H9 (cell line): ENCODE data around the gene JAK2. TPM values are rescaled to one million over a fixed set of nuclear protein-coding genes. Genes with fewer than 3 reads are reported as not detected.
A peak's percentile ranks its signal among the peaks of the same experiment; 100 is the strongest.

Experiments used
- DNase-seq: peaks from one replicate; pipeline ENCODE4 v3.0.0-alpha.2; 2017
- H2AFZ ChIP-seq: one replicate; pipeline ENCODE4 v1.6.1; 2013; ENCODE audit warnings: mild to moderate bottlenecking, low read length, control low read depth, moderate library complexity
- H2AK5ac ChIP-seq: 2 replicates; pipeline ENCODE4 v1.6.1; 2013; ENCODE audit warnings: low read length, control low read depth, mixed read lengths; ENCODE audit not compliant: insufficient read length
- H2BK120ac ChIP-seq: one replicate; pipeline ENCODE4 v1.6.1; 2013; ENCODE audit warnings: low read depth, mild to moderate bottlenecking, low read length, control low read depth, inconsistent platforms; ENCODE audit not compliant: poor library complexity, severe bottlenecking
- H2BK12ac ChIP-seq: 2 replicates; pipeline ENCODE4 v1.6.1; 2013; ENCODE audit warnings: low read length, control low read depth, mixed read lengths, low read depth; ENCODE audit not compliant: insufficient read length
- H2BK15ac ChIP-seq: 2 replicates; pipeline ENCODE4 v1.6.1; 2013; ENCODE audit warnings: low read depth, low read length, control low read depth
- H2BK20ac ChIP-seq: one replicate; pipeline ENCODE4 v1.6.1; 2013; ENCODE audit warnings: low read depth, mild to moderate bottlenecking, low read length, control low read depth, inconsistent platforms; ENCODE audit not compliant: poor library complexity, severe bottlenecking
- H2BK5ac ChIP-seq: 2 replicates; pipeline ENCODE4 v1.6.1; 2013; ENCODE audit warnings: low read length, control low read depth, mixed read lengths; ENCODE audit not compliant: insufficient read length
- H3K14ac ChIP-seq: 2 replicates; pipeline ENCODE4 v1.6.1; 2013; ENCODE audit warnings: low read length, control low read depth; ENCODE audit not compliant: insufficient read depth
- H3K18ac ChIP-seq: 2 replicates; pipeline ENCODE4 v1.6.1; 2013; ENCODE audit warnings: low read depth, mild to moderate bottlenecking, mixed read lengths, low read length, control low read depth; ENCODE audit not compliant: insufficient read length
- H3K23ac ChIP-seq: 2 replicates; pipeline ENCODE4 v1.6.1; 2013; ENCODE audit warnings: low read length, control low read depth, mixed read lengths, low read depth; ENCODE audit not compliant: insufficient read length
- H3K23me2 ChIP-seq: 2 replicates; pipeline ENCODE4 v1.6.1; 2013; ENCODE audit warnings: low read depth, mild to moderate bottlenecking, mixed read lengths, low read length, control low read depth; ENCODE audit not compliant: insufficient read length, poor library complexity, severe bottlenecking
- H3K27ac ChIP-seq: 2 replicates; pipeline ENCODE4 v1.5.1; 2013; ENCODE audit warnings: low read length, control low read depth, mixed read lengths, low read depth; ENCODE audit not compliant: insufficient read length
- H3K27me3 ChIP-seq: 2 replicates; pipeline ENCODE4 v1.6.1; 2013; ENCODE audit warnings: low read length, control low read depth, inconsistent platforms; ENCODE audit not compliant: insufficient read depth
- H3K4ac ChIP-seq: 2 replicates; pipeline ENCODE4 v1.6.1; 2013; ENCODE audit warnings: low read depth, mild to moderate bottlenecking, control low read depth, inconsistent platforms, low read length, moderate library complexity
- H3K4me1 ChIP-seq: 2 replicates; pipeline ENCODE4 v1.6.1; 2013; ENCODE audit warnings: low read length, control low read depth, inconsistent platforms; ENCODE audit not compliant: insufficient read depth
- H3K4me2 ChIP-seq: 2 replicates; pipeline ENCODE4 v1.6.1; 2013; ENCODE audit warnings: low read length, control low read depth, mixed read lengths; ENCODE audit not compliant: insufficient read length, insufficient read depth
- H3K56ac ChIP-seq: 2 replicates; pipeline ENCODE4 v1.6.1; 2013; ENCODE audit warnings: low read depth, mild to moderate bottlenecking, mixed read lengths, low read length, control low read depth; ENCODE audit not compliant: insufficient read length
- H3K79me1 ChIP-seq: 2 replicates; pipeline ENCODE4 v1.6.1; 2013; ENCODE audit warnings: low read depth, mild to moderate bottlenecking, moderate library complexity, low read length, control low read depth, inconsistent platforms; ENCODE audit not compliant: insufficient read depth, poor library complexity, severe bottlenecking
- H3K79me2 ChIP-seq: 2 replicates; pipeline ENCODE4 v1.6.1; 2013; ENCODE audit warnings: low read length, control low read depth, inconsistent platforms; ENCODE audit not compliant: insufficient read depth
- H3K9ac ChIP-seq: 2 replicates; pipeline ENCODE4 v1.6.1; 2013; ENCODE audit warnings: low read length, control low read depth, mixed read lengths; ENCODE audit not compliant: insufficient read length; ENCODE audit errors: extremely low read depth
- H3K9me3 ChIP-seq: one replicate; pipeline ENCODE4 v1.6.1; 2013; ENCODE audit warnings: low read depth, low read length, inconsistent platforms; ENCODE audit not compliant: control insufficient read depth
- H3T11ph ChIP-seq: one replicate; pipeline ENCODE4 v1.6.1; 2013; ENCODE audit warnings: mild to moderate bottlenecking, low read length, control low read depth, inconsistent platforms
- H4K20me1 ChIP-seq: one replicate; pipeline ENCODE4 v1.6.1; 2013; ENCODE audit not compliant: control insufficient read depth, insufficient read length, insufficient read depth
- H4K5ac ChIP-seq: 2 replicates; pipeline ENCODE4 v1.6.1; 2013; ENCODE audit warnings: low read depth, mild to moderate bottlenecking, mixed read lengths, low read length, control low read depth; ENCODE audit not compliant: insufficient read length
- H4K8ac ChIP-seq: replicated peaks from 2 replicates; pipeline ENCODE4 v1.6.1; 2013; ENCODE audit warnings: low read length, control low read depth, mixed read lengths, low read depth; ENCODE audit not compliant: insufficient read length
- H4K91ac ChIP-seq: 2 replicates; pipeline ENCODE4 v1.6.1; 2013; ENCODE audit warnings: low read depth, mild to moderate bottlenecking, moderate library complexity, mixed read lengths, low read length, control low read depth; ENCODE audit not compliant: insufficient read length
- H3K27ac Mint-ChIP-seq, 3 experiments: 2 replicates in 2 of 3; 3 replicates in 1 of 3; pipeline ENCODE4 v1.8.0; 2020 to 2021; ENCODE audit warnings: mixed read lengths in 3 of 3, mild to moderate bottlenecking in 1 of 3, moderate library complexity in 1 of 3
- H3K27me3 Mint-ChIP-seq: 2 replicates; pipeline ENCODE4 v1.8.0; 2021; ENCODE audit warnings: low read depth, mild to moderate bottlenecking, moderate library complexity, mixed read lengths
- H3K36me3 Mint-ChIP-seq, 3 experiments: 2 replicates in 2 of 3; 3 replicates in 1 of 3; pipeline ENCODE4 v1.8.0; 2020 to 2021; ENCODE audit warnings: low read depth in 3 of 3, mixed read lengths in 3 of 3; ENCODE audit not compliant: insufficient read depth in 1 of 3
- H3K4me1 Mint-ChIP-seq, 2 experiments: 2 replicates each; pipeline ENCODE4 v1.8.0; 2020; ENCODE audit warnings: mixed read lengths in 2 of 2
- H3K4me3 Mint-ChIP-seq, 2 experiments: 2 replicates in 1 of 2; 3 replicates in 1 of 2; pipeline ENCODE4 v1.8.0; 2020 to 2021; ENCODE audit warnings: mild to moderate bottlenecking in 2 of 2, mixed read lengths in 2 of 2, moderate library complexity in 1 of 2
- H3K9me3 Mint-ChIP-seq, 2 experiments: 2 replicates in 1 of 2; 3 replicates in 1 of 2; pipeline ENCODE4 v1.8.0; 2020; ENCODE audit warnings: mild to moderate bottlenecking in 2 of 2, mixed read lengths in 2 of 2, moderate library complexity in 1 of 2
- CTCF ChIP-seq: fragments of 200-600 bp; sonication (generic); conservative IDR thresholded peaks from 3 replicates; pipeline ENCODE4 v1.8.0; 2021; ENCODE audit warnings: antibody characterized with exemption, mild to moderate bottlenecking
- WGBS: extraction: QIAGEN DNeasy Blood & Tissue Kit; methylation state at CpG from one replicate; pipeline ENCODE4 v1.1.7; 2013; ENCODE audit warnings: missing lambda C conversion rate, low lambda C conversion rate, mixed read lengths; ENCODE audit not compliant: insufficient read length; ENCODE audit errors: extremely low coverage; 5-methylcytosine and 5-hydroxymethylcytosine counted together
- total RNA-seq: library from RNA; stranded (reverse); gene quantifications from 2 replicates; pipeline ENCODE4 v1.2.1, GENCODE V29; 2021

The JAK2 gene
- total RNA-seq, 1 experiment from 2014 or later: 3.4 TPM

- no peak overlapping the region for H2BK20ac ChIP-seq
- no peaks in the 10 kb centered on the region for H3K79me2 ChIP-seq
- no peaks in the 10 kb centered on the region for H3K27me3 Mint-ChIP-seq
These were observed 9.3 kb downstream of the JAK2 start for GRCh38 chr9:4994166-4994890.

More at GRCh38 chr9:4994166-4994890, 9.3 kb downstream of the JAK2 start:
- peaks cover 11 to 12% of the 10 kb centered on the region in 2 experiments for H3K9me3 Mint-ChIP-seq
- H3K79me1 ChIP-seq: no peaks in the 10 kb centered on the region
- H2BK5ac ChIP-seq: no peak overlapping the region
- no peaks in the 10 kb centered on the region for H4K20me1 ChIP-seq
- no peaks in the 10 kb centered on the region for H3K27me3 ChIP-seq
- no peak overlapping the region for H3K9ac ChIP-seq
- no peaks in the 10 kb centered on the region for H3K23me2 ChIP-seq
- H3K23ac ChIP-seq: no peak overlapping the region
- H4K8ac ChIP-seq: no peak overlapping the region
- no peak overlapping the region for H3K4ac ChIP-seq
- no peak for TF ChIP-seq CTCF
- H3K27ac Mint-ChIP-seq: peak overlapping the region in 2 of 3 experiments; percentile 45 to 83; a peak in 3 of 7 replicates
- H2BK12ac ChIP-seq: no peak overlapping the region
- no peak overlapping the region for H3K27ac ChIP-seq
- H2AK5ac ChIP-seq: no peak overlapping the region
- H2AFZ ChIP-seq: no peak overlapping the region
- no peak overlapping the region for H2BK120ac ChIP-seq
- H4K5ac ChIP-seq: no peak overlapping the region
- no peak for DNase-seq
- H4K91ac ChIP-seq: no peak overlapping the region
- no peak overlapping the region for H3K4me2 ChIP-seq
- H3K4me1 ChIP-seq: no peaks in the 10 kb centered on the region; the same call in 1 of the 2 replicates
- peaks cover 14 to 18% of the 10 kb centered on the region in 2 experiments for H3K4me1 Mint-ChIP-seq
- H3K18ac ChIP-seq: no peak overlapping the region
- H3K56ac ChIP-seq: no peak overlapping the region
- H3K9me3 ChIP-seq: peaks cover 9% of the 10 kb centered on the region
- no peak overlapping the region for H2BK15ac ChIP-seq
- H3K4me3 Mint-ChIP-seq: no peak overlapping the region; a peak in 1 of 5 replicates
- H3K14ac ChIP-seq: no peak overlapping the region
- H3K36me3 Mint-ChIP-seq: peaks cover 12 to 21% (median 13%) of the 10 kb centered on the region in 3 experiments; a peak in 6 of 7 replicates
- H3T11ph ChIP-seq: no peak overlapping the region
- no CpG with 5 or more reads among the region's 4 CpGs for WGBS
